Measurements from ENCODE around the gene CMSS1.

The CMSS1 gene

GRCh38 chr3:100073049-100073713 is 255.5 kb downstream of the CMSS1 start:
- in situ Hi-C loops (cut with MboI; ENCODE audit: low sequenced_read_pairs), result loop anchor here (25.0 kb wide), 1 partner anchor 236 kb away; no protein-coding TSS in a partner anchor

GRCh38 chr3:100073714-100074307 is 256.1 kb downstream of the CMSS1 start:
- in situ Hi-C loops (cut with MboI; ENCODE audit: low sequenced_read_pairs), result loop anchor here (25.0 kb wide), 1 partner anchor 237 kb away; no protein-coding TSS in a partner anchor

GRCh38 chr3:100075196-100075595 is 257.5 kb downstream of the CMSS1 start:
- in situ Hi-C loops (cut with MboI; ENCODE audit: low sequenced_read_pairs), result no loop called here

- in situ Hi-C loops (cut with MboI; ENCODE audit: low sequenced_read_pairs), result no loop called here
Measured at GRCh38 chr3:100075851-100076730, 258.4 kb downstream of the CMSS1 start.

- in situ Hi-C loops (cut with MboI; ENCODE audit: low sequenced_read_pairs), result no loop called here
Measured at GRCh38 chr3:100076731-100077529, 259.3 kb downstream of the CMSS1 start.

- in situ Hi-C loops (cut with MboI; ENCODE audit: low sequenced_read_pairs), result no loop called here
Measured at GRCh38 chr3:100079328-100079727, 261.7 kb downstream of the CMSS1 start.

GRCh38 chr3:100080573-100080972 is 262.9 kb downstream of the CMSS1 start:
- in situ Hi-C loops (cut with MboI; ENCODE audit: low sequenced_read_pairs), result no loop called here

GRCh38 chr3:100081311-100081710 is 263.6 kb downstream of the CMSS1 start:
- in situ Hi-C loops (cut with MboI; ENCODE audit: low sequenced_read_pairs), result no loop called here

GRCh38 chr3:100081986-100082692 is 264.5 kb downstream of the CMSS1 start:
- in situ Hi-C loops (cut with MboI; ENCODE audit: low sequenced_read_pairs), result no loop called here

- in situ Hi-C loops (cut with MboI; ENCODE audit: low sequenced_read_pairs), result no loop called here
Measured at GRCh38 chr3:100082714-100083113, 265.1 kb downstream of the CMSS1 start.

- in situ Hi-C loops (cut with MboI; ENCODE audit: low sequenced_read_pairs), result no loop called here
Measured at GRCh38 chr3:100083209-100083608, 265.5 kb downstream of the CMSS1 start.

- in situ Hi-C loops (cut with MboI; ENCODE audit: low sequenced_read_pairs), result no loop called here
Measured at GRCh38 chr3:100084100-100084806, 266.6 kb downstream of the CMSS1 start.

- in situ Hi-C loops (cut with MboI; ENCODE audit: low sequenced_read_pairs), result no loop called here
Measured at GRCh38 chr3:100086401-100086800, 268.7 kb downstream of the CMSS1 start.

- in situ Hi-C loops (cut with MboI; ENCODE audit: low sequenced_read_pairs), result no loop called here
Measured at GRCh38 chr3:100087198-100087597, 269.5 kb downstream of the CMSS1 start.

GRCh38 chr3:100088735-100089368 is 271.2 kb downstream of the CMSS1 start:
- in situ Hi-C loops (cut with MboI; ENCODE audit: low sequenced_read_pairs), result no loop called here

GRCh38 chr3:100089812-100090668 is 272.4 kb downstream of the CMSS1 start:
- in situ Hi-C loops (cut with MboI; ENCODE audit: low sequenced_read_pairs), result no loop called here

GRCh38 chr3:100090669-100091005 is 273.0 kb downstream of the CMSS1 start:
- in situ Hi-C loops (cut with MboI; ENCODE audit: low sequenced_read_pairs), result no loop called here

GRCh38 chr3:100093831-100094230 is 276.2 kb downstream of the CMSS1 start:
- in situ Hi-C loops (cut with MboI; ENCODE audit: low sequenced_read_pairs), result no loop called here

All from HL-60/S4 treated with phorbol 12-myristate 13-acetate at 8.2 ng/mL for 4 days and 3 days (cell line).